HuH-7.5 (cell line): Measurements from ENCODE around the gene TECTA.

ENCODE experiments used
- DNase-seq: peaks from one replicate; pipeline ENCODE4 v3.0.0; 2011; ENCODE audit warnings: low spot score

Gene TECTA, protein sequence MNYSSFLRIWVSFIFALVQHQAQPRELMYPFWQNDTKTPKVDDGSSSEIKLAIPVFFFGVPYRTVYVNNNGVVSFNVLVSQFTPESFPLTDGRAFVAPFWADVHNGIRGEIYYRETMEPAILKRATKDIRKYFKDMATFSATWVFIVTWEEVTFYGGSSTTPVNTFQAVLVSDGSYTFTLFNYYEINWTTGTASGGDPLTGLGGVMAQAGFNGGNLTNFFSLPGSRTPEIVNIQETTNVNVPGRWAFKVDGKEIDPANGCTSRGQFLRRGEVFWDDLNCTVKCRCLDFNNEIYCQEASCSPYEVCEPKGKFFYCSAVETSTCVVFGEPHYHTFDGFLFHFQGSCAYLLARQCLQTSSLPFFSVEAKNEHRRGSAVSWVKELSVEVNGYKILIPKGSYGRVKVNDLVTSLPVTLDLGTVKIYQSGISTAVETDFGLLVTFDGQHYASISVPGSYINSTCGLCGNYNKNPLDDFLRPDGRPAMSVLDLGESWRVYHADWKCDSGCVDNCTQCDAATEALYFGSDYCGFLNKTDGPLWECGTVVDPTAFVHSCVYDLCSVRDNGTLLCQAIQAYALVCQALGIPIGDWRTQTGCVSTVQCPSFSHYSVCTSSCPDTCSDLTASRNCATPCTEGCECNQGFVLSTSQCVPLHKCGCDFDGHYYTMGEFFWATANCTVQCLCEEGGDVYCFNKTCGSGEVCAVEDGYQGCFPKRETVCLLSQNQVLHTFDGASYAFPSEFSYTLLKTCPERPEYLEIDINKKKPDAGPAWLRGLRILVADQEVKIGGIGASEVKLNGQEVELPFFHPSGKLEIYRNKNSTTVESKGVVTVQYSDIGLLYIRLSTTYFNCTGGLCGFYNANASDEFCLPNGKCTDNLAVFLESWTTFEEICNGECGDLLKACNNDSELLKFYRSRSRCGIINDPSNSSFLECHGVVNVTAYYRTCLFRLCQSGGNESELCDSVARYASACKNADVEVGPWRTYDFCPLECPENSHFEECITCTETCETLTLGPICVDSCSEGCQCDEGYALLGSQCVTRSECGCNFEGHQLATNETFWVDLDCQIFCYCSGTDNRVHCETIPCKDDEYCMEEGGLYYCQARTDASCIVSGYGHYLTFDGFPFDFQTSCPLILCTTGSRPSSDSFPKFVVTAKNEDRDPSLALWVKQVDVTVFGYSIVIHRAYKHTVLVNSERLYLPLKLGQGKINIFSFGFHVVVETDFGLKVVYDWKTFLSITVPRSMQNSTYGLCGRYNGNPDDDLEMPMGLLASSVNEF (N-terminal part only)

DNA sequence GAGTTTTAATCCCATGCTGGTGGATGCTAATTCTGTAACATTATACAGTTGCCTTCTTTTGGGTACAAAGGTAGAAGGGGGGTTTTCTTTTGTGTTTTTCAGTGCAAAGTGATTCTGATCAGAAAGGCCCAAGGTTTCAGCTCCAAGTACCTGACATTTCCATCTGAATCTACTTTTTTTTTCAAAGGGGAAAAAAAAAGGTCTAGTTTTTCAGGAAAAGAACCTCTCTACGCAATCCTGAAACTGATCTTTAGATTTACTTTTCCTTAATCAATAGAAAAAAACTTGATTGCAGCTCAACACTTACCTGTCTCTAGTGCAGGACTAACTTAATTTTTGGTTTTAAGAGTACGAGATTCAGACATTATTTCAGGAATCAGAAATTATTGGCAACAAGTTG is at the start of gene TECTA:
TECTA (plus strand) TSS at position 301 of the 400 bp plus-strand sequence. CDS start 1,423 bp downstream, outside the sequence.
- no peak for DNase-seq

DNA sequence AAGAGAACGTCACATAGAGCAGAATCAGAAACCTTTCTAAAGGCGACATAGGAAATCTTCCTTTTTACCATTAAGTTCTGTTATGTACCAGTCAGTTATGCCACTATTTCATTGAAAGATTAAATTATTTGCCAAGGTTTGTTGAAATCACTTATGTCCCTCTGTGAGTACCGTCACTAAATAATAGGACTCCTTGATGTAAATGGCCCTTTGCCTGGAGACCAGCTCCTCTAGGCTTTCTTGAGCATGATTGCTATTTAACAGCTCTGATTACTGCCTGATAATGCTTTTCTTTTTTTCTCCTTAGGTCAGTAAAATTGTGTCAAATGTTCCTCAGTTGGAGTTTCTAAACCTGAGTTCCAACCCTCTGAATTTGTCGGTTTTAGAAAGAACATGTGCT is 47.8 kb upstream of the TECTA start:
- DNase-seq: no peak

DNA sequence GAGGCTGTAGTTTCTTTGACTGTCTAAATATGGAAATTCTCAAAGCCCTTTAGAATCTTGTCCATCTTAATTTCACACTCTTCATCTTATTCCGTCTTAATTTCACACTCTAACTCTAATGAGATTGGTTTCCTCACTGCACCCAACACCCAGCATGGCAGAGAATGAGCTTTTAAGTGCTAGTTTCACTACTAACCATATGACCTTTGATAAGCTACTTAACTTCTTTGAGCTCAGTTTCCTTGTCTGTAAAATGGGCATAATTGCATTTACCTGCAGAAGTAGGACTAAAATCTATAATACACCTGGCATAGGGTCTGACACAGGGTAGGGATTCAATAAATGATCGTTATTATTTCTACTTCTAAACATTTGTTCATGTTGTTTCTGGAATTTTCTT is 46.8 kb upstream of the TECTA start:
- no peak for DNase-seq

DNA sequence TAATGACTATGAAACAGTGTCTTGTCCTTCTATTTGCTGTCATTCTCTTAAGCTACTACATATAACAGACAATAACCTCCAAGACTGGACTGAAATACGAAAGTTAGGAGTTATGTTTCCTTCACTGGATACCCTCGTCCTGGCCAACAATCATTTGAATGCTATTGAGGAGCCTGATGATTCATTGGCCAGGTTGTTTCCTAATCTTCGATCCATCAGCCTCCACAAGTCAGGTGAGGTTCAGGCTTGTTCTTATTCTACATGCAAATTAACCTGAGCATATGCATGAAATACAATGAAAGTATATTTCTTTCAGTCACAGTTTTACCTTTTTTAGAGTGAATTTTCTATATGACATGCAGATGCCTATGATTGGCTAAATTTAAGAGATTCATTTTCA is 46.0 kb upstream of the TECTA start:
- no peak for DNase-seq

DNA sequence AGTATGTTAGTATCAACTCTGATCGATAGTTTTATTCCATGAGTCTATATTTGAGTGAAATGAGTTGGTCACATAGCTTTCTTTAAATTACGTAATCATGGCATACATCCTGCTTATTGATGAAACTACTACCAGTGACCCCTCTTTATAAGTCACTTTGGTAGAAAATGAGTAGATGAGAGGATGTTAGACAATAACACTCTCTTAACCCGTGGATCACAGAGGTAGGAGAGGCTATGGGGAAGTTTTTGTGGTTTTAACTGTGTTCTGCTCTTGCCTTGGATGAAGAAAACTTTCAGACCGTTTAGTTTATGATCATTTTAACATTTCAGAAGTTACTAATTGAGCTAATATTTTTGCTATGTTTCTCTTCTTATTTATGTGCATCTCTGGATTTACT is 43.1 kb upstream of the TECTA start:
- no peak for DNase-seq

DNA sequence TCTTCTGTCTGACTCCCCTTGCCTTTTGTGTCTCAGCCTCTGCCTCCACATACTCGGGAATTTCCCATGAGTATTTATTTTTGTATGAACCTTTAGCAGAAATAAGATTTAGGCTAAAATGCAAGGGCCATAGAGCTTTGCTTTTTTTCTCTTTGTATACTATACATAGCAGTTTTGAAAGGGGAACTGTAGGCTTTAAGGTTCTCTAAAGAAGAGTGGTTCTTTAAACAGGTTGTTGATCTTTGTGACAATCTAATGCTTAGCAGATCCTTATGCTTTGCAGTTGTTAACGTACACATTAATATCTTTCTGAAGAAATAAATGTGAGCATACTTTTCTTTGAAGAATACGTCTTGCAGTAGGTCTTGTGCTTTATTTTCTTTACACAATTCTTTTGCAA is 42.1 kb upstream of the TECTA start:
- no peak for DNase-seq

DNA sequence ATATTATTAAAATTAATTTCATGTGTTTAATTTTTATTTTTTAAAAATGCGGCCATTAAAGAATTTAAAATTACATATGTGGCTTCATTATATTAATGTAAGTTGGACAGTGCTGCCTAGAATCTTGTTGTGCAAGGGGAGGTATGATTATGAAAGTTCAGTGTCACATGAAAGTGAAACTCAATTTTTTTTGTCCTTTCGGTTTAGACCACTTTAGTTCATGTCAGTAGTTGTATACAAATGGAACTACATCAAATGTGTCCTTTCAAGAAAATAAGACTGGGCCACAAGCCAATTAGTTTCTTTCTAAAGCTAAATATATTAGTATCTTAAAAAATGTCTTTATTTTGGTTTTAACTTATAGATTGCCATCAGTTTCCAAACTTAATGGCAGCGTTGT is 41.4 kb upstream of the TECTA start:
- DNase-seq: no peak

DNA sequence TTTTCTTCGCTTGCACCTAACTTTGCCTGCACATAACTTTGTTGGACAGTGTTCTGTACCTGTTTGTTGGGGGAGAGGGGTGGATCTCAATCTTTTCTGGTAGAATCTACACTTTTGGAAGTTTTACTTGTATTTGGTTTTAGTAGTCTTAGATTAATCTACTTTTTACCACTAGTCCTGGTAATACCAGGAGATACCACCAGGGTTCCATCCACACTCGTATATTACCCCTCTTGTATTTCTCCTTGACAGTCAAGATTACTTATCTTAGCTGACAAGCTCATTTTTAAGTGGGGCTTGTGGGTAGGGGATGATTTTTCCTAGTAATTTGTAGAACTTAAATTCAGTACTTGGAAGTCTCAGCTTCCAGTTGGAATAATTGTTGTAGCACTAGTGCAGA is 37.3 kb upstream of the TECTA start:
- DNase-seq: peak; percentile 5

DNA sequence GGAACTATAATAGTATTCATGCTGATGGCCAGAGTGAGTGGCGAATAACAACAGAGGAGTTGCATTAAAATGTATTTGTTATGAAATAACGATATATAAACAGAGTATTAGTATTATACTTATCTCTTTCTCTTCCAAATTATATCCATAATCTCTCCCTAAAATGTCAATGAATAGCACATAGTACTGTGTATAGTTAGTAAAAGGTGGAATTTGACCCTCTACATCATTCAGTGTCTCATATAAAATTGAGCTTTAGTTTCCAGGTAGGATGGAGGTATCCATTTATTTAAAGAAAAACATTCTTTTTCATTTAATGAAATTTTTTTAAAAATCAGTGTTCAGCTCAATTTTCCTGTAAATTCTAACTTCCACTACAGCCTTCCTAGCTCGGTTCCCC is 34.4 kb upstream of the TECTA start:
- DNase-seq: no peak

DNA sequence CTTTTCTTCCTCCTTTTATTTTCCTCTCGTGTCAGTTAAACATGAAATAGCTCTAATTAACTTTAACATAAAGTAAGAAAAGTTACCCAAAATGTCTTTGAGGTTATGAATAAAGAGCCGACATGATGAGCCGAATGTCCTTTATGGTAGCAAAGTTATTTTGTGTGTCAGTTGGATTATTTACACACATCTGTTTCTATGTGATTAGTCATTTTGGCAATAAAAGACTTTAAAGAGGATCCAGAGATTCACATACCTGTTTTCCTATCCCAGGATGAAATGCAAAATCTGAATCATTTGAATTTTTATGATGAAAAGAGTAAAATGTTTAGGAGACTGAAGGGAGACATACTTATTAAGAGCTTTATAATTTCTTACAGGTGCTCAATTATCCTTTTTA is 34.0 kb upstream of the TECTA start:
- no peak for DNase-seq

DNA sequence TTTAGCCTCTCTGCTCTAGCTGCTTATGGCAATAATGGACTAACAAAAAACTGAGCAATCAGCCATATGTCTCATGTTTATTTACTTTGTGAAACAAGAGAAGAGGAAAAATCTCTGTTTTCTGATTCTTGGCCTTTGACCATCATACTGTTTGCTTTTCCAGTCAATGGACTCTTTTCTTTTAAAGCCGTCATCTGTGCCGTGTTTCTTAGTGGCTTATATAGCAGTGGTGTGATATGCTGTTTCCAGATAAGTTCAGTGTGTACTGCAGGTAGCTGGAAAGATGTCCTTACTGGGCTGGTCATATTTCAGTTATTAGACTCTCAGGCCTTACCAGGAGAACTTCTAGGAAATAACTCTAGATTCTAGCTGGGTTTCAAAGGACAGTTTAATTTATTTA is 33.6 kb upstream of the TECTA start:
- peak; percentile 6 for DNase-seq

DNA sequence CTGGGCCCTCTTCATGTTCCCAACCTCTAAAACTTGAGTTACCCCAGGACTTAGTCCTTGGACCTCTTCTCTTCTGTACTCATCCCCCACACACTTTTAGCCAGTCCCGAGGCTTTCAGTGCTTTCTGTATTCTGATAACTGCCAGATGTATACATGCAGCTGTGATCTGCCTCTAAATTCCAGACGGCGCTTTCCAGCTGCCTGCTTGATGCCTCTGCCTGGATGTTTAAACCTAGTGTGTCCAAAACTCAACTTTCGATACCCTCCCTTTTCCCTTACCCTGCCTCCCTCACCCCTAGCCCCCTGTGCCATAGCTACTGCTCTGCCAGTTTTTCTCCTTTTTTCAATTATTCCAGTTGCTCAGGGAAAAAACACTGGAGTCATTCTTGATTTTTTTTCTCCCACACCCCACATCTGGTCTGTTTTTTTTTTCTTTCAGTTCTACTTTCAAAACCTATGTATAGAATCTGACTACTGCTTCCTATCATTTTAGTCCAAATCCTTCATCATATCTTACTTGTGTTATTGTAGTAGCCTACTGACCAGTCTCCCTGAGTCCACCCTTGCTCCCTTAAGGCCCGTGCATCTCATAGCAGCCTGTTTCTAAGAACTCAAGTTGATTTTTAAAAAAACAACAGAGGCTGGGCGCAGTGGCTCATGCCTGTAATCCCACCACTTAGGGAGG is 32.9 kb upstream of the TECTA start:
- DNase-seq: no peak

DNA sequence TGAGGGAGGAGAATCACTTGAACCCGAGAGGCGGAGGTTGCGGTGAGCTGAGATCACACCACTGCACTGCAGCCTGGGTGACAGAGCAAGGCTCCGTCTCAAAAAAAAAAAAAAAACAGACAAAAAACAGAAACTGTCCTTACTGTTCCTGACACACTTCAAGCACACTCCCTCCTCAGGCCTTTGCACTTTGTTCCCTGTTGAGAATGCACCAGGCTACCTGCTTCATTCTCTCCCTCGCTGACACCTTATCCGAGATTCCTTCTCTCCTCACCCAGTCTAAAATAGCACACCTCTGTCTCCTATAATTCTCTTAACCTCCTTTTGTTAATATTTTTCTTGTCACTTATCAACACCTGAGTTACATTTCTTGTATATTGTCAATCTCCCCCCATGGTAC is 32.3 kb upstream of the TECTA start:
- no peak for DNase-seq

DNA sequence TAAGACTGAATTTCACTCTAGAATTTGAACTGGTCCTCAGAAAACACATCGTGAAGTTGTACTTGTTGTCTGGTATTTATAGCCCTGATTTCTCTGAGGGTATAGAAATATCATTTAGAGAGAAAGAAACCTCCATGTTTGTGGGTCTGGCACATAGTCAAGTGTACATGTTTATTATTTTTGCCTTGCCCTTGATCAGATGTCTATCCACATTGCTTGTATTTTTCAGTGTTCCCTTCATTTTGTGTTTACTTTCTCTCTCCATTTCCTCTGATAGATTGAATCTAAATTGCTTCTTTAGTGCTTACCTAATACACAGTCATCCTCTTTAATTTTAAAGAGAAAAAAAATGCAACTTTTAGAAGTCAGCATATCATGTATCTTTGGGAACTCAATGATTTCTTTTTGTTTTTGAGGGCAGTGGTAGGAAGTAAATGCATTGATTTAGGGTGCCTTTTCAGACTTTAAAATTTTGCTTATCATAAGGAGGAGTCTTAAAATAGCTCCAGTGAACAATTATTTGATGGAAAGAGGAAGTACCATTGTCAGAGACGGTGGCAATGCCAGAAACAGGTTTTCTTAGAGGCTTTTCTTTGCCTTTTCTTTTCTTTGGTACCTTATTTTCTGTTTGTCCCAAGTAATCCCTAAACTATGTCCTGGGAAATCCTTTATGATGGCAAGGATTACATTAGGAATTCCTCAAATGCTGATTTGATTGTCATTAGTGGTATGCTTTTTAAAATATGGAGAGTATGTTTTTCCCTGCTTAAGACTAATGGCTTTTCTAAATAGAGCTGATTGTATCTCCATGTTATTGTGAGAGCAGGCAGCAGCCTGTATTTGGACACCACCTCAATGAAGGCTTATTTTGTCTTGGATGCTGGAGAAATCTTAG is 29.8 kb upstream of the TECTA start:
- DNase-seq: no peak

DNA sequence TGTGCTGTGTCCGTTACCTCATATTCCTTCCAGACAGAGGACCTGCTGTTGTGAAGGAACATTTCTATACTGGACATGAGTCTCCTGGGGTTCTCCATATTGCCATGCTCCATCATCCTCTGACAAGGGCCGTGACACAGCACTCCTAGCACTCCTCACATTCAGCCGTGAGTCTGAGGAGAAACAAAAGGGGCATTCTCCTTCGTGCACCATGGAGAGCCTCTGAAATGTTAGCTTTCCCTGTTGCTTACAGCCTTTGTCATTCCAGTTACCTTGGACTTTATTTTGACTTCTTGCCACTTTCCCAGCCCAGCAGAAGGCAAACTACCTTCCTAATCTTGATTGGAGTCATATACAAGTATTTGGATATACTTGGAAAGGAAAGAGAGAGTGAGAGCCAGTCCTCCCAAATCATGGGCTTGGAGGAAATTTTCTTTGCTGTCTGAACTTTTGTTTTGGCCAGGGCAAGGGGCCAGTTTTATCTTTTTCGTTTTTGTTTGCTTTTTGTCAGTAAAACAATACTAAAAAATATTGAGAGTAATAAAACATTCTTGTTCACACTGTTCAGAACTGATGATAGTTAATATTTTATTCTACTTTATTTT is 29.1 kb upstream of the TECTA start:
- DNase-seq: no peak

DNA sequence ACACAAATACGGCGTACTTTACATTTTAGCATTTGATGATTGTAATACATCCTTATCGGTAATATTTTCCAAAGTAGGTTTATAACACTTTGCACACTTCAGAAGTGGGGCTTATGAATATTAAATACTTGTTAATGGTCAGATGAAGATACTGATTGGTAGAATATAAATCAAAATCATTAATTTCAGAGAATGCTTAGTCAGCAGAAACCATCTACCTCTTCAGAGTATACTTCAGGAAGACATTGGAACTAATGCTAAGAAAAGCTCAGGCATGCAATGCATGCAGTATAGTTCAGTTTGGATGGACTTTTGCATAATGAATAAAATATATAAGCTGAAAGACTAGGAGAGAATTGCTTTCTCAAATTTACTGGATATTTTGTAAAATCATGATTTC is 19.7 kb upstream of the TECTA start:
- DNase-seq: no peak

DNA sequence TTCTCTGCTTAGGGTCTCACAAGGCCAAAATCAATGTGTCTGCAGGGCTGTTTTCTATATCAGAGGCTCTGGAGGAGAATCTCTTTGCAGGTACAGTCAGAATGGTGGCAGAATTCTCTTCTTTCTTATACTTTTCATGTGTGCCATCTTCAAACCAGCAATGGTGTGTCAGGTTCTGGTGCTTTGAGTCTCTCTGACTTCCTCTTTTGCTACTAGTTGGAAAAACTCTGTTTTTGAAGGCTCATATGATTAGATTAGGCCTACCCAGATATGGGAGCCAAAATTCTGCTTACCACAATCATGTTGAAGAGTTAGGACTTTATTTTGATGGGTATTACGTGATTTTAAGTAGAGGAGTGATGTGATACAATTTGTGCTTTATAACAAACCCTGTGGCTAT is 18.8 kb upstream of the TECTA start:
- DNase-seq: no peak

DNA sequence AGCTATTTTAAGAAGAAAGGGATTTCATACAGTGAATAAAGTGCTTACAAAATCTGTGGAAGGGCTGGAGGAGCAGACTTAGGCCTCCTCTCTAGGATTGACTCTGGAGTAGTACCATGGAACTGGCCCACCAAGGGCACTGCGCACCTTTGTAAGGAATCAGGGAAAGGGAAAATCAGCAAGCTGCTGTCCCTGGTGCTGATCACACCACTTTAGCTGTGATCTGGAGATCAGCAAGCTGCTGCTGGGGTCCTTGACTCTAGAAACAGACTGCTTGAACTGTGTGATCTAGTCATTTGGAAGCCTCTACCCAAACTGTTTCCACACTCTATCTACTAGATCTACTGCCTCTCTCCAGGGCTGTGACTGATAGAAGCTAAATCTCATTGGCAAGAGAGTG is 18.4 kb upstream of the TECTA start:
- DNase-seq: no peak

DNA sequence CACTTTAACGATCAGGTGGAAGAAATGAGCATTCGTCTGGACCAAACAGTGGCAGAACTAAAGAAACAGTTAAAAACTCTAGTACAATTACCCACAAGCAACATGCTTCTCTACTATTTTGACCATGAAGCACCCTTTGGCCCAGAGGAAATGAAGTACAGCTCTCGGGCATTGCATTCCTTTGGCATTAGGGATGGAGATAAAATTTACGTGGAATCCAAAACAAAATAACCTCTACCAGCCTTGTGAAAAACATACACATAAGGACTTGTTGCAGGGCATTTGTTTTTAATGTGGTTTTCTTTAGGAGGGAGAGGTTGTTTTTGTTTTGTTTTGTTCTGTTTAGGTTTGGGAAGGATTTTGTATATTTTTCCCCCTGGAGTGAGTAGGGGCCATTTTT is 14.2 kb upstream of the TECTA start:
- no peak for DNase-seq

DNA sequence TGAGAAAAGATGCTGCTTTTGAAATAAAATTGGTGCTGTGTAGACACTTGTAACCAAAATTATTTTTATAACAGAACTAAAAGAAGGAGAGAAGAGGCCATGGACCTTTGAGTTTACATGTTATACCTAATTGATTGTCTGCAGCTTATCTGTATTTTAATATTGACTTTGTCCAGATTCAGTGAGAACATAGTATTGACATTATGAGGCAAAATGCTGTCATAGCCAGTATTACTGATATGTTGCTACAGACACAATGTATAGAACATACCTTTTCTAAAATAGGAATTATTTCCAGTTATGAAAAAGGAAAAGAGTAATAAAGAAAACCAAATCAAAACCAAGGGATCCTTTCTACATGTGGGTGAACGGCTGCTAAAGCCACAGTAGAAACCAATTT is 11.5 kb upstream of the TECTA start:
- DNase-seq: no peak
